ENCODE results near the gene ZNF280B. TPM values are rescaled to one million over a fixed set of nuclear protein-coding genes. Genes with fewer than 3 reads are reported as not detected.

ZNF280B gene
- total and polyA plus RNA-seq, 9 of the 15 experiments (the other 6 are each of a cell fraction or from before 2014, with no cell fraction given): 7.7 to 29.9 (median 20.0) TPM

DNA sequence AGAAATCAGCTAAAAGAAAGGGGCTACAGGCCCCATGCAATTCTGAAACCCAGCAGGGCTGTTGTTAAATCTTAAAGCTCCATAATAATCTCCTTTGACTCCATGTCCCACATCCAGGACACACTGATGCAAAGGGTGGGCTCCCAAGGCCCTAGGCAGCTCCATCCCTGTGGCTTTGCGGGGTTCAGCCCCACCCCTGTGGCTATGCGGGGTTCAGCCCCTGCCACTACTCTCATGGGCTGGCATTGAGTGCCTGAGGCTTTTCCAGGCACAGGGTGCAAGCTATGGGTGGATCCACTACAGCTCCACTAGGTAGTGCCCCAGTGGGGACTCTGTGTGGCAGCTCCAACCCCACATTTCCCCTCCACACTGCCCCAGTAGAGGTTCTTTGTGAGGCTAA is 20.2 kb upstream of the ZNF280B start:
- Histone ChIP-seq H3K27ac (ENCODE audit: extremely low read depth, low read depth, low read length) (no peak overlapping the region), H3K4me1 (replicated peaks in 1 of 2; ENCODE audit: control insufficient read depth in 2 of 2, insufficient read depth in 2 of 2, low read length in 2 of 2) (peaks cover 0 to 2% of the 10 kb centered on the region in 2 experiments; a peak in 1 of 5 replicates), H3K4me3 (no peak overlapping the region), H3K27me3 (ENCODE audit: control insufficient read depth in 2 of 2, insufficient read depth in 2 of 2, low read length in 2 of 2) (no peaks in the 10 kb centered on the region), H2AFZ (ENCODE audit: low read depth, low read length) (no peak overlapping the region), H4K20me1 (replicated peaks; ENCODE audit: control insufficient read depth, insufficient read depth, low read length) (no peaks in the 10 kb centered on the region), H3K9ac (ENCODE audit: insufficient read depth in 1 of 2, low read depth in 2 of 2, low read length in 2 of 2) (no peak overlapping the region), H3K4me2 (ENCODE audit: insufficient read depth, low read length) (no peak overlapping the region), H3K79me2 (ENCODE audit: control insufficient read depth, insufficient read depth, low read length) (no peaks in the 10 kb centered on the region), H3K36me3 (ENCODE audit: control insufficient read depth, insufficient read depth, low read length) (no peaks in the 10 kb centered on the region), H3K9me3 (replicated peaks; ENCODE audit: control insufficient read depth, insufficient read depth, low read depth, low read length) (no peaks in the 10 kb centered on the region; the same call in 1 of the 2 replicates), H3K9me1 (ENCODE audit: control insufficient read depth, insufficient read depth, low read length) (no peaks in the 10 kb centered on the region)
- in situ Hi-C loops (cut with MboI): loop anchor here (25.0 kb wide), 1 partner anchor 1116 kb away; the partner anchor contains the start of gene HIC2
- no peak for FAIRE-seq
- BruUV-seq (replicated peaks): no TSS peak
- intact Hi-C loops (cut with micrococcal nuclease): no loop called here
- DNase-seq (ENCODE audit: extremely low read depth in 1 of 4, low spot score in 3 of 4): no peak
- WGBS (ENCODE audit: insufficient coverage, low coverage, missing lambda C conversion rate): 44% methylated on average over 2 of the region's 2 CpGs
- POLR2A ChIA-PET: interaction anchor here (0.6 to 9.1 kb wide), 8 partner anchors 8 to 62 kb away, joined by 3 to 172 read pairs (median 4); partner anchors contain the start of gene ZNF280A
- CTCF ChIA-PET (ENCODE audit: low intra/inter-chr PET ratio): no interaction called here
- peak; percentile 6; the same call in 2 of the 3 replicates for ATAC-seq
- TF ChIP-seq ZNF57 (CRISPR knock-in tag; IDR thresholded peaks at IDR 0.05): no peak
- peak; percentile 37; the same call in 1 of the 2 replicates for TF ChIP-seq E2F5 (CRISPR knock-in tag; IDR thresholded peaks at IDR 0.05)
- TF ChIP-seq PRDM10 (IDR thresholded peaks at IDR 0.05; ENCODE audit: partially characterized antibody): no peak
- no peak for TF ChIP-seq PURB (CRISPR knock-in tag; IDR thresholded peaks at IDR 0.05; ENCODE audit: low read depth)
- TF ChIP-seq, protein P1, sequence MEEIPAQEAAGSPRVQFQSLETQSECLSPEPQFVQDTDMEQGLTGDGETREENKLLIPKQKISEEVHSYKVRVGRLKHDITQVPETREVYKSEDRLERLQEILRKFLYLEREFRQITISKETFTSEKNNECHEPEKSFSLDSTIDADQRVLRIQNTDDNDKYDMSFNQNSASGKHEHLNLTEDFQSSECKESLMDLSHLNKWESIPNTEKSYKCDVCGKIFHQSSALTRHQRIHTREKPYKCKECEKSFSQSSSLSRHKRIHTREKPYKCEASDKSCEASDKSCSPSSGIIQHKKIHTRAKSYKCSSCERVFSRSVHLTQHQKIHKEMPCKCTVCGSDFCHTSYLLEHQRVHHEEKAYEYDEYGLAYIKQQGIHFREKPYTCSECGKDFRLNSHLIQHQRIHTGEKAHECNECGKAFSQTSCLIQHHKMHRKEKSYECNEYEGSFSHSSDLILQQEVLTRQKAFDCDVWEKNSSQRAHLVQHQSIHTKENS (CRISPR knock-in tag; IDR thresholded peaks at IDR 0.05): no peak
- TF ChIP-seq, protein P2, sequence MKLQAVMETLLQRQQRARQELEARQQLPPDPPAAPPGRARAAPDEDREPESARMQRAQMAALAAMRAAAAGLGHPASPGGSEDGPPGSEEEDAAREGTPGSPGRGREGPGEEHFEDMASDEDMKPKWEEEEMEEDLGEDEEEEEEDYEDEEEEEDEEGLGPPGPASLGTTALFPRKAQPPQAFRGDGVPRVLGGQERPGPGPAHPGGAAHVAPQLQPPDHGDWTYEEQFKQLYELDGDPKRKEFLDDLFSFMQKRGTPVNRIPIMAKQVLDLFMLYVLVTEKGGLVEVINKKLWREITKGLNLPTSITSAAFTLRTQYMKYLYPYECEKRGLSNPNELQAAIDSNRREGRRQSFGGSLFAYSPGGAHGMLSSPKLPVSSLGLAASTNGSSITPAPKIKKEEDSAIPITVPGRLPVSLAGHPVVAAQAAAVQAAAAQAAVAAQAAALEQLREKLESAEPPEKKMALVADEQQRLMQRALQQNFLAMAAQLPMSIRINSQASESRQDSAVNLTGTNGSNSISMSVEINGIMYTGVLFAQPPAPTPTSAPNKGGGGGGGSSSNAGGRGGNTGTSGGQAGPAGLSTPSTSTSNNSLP (IDR thresholded peaks at IDR 0.05; ENCODE audit: borderline replicate concordance, low read depth, low read length): no peak
- no peak for TF ChIP-seq POLR3G (IDR thresholded peaks at IDR 0.05; ENCODE audit: extremely low read depth, insufficient read length, insufficient replicate concordance)
- no peak for TF ChIP-seq RBM34 (IDR thresholded peaks at IDR 0.05; ENCODE audit: borderline replicate concordance, insufficient read depth, low read length)
- no peak for TF ChIP-seq ZNF41 (CRISPR knock-in tag; conservative IDR thresholded peaks at IDR 0.05)
- TF ChIP-seq, protein P3, sequence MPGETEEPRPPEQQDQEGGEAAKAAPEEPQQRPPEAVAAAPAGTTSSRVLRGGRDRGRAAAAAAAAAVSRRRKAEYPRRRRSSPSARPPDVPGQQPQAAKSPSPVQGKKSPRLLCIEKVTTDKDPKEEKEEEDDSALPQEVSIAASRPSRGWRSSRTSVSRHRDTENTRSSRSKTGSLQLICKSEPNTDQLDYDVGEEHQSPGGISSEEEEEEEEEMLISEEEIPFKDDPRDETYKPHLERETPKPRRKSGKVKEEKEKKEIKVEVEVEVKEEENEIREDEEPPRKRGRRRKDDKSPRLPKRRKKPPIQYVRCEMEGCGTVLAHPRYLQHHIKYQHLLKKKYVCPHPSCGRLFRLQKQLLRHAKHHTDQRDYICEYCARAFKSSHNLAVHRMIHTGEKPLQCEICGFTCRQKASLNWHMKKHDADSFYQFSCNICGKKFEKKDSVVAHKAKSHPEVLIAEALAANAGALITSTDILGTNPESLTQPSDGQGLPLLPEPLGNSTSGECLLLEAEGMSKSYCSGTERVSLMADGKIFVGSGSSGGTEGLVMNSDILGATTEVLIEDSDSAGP (CRISPR knock-in tag; IDR thresholded peaks at IDR 0.05): 0 out of 2 replicates have a peak, but pooled peaks have one; percentile 22

All from K562 (cell line).